Esophagus squamous epithelium (tissue), 4 donors: Measurements from ENCODE around the gene ATP23.

Experiments used
- POLR2A ChIP-seq, 4 donors: fragments of 450-650 bp; IDR thresholded peaks; one replicate each; pipeline ENCODE4 v1.6.1; 2017; ENCODE audit warnings: antibody characterized with exemption in 4 of 4, mild to moderate bottlenecking in 4 of 4, moderate library complexity in 3 of 4
- TF ChIP-seq, protein P1 (sequence below), 6 experiments: fragments of 450-650 bp in 4 of 6; fragments of 200-600 bp in 2 of 6; sonication (generic) in 2 of 6; IDR thresholded peaks; one replicate each; pipeline ENCODE4 v1.5.1; 2016 to 2019; ENCODE audit warnings: antibody characterized with exemption in 6 of 6, mild to moderate bottlenecking in 4 of 6, moderate library complexity in 4 of 6

DNA sequence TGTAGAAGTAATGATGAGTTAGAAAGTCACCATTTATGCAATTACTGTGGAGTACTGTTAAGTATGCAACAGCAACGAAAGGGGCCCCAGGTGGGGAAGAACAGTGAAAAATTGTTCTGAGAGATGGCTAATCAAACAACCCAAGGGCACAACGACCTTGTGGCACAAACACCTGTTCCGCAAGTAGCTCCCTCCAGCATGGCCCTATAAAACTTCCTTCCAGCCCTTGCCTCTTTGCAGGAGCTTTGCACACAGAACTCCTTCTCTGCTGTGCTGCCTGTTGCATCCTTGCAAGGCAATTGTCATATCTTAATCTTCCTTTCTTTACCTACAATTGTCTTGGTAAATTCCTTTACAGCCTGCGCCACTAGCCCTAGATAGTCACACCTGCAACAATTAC lies 23.2 kb upstream of the ATP23 start:
- TF ChIP-seq, protein P1, sequence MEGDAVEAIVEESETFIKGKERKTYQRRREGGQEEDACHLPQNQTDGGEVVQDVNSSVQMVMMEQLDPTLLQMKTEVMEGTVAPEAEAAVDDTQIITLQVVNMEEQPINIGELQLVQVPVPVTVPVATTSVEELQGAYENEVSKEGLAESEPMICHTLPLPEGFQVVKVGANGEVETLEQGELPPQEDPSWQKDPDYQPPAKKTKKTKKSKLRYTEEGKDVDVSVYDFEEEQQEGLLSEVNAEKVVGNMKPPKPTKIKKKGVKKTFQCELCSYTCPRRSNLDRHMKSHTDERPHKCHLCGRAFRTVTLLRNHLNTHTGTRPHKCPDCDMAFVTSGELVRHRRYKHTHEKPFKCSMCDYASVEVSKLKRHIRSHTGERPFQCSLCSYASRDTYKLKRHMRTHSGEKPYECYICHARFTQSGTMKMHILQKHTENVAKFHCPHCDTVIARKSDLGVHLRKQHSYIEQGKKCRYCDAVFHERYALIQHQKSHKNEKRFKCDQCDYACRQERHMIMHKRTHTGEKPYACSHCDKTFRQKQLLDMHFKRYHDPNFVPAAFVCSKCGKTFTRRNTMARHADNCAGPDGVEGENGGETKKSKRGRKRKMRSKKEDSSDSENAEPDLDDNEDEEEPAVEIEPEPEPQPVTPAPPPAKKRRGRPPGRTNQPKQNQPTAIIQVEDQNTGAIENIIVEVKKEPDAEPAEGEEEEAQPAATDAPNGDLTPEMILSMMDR (IDR thresholded peaks at IDR 0.05), result no peak
- no peak for TF ChIP-seq POLR2A (IDR thresholded peaks at IDR 0.05)
